ENCODE data around the gene CDKAL1. TPM values are rescaled to one million over a fixed set of nuclear protein-coding genes. Genes with fewer than 3 reads are reported as not detected.
A peak's percentile ranks its signal among the peaks of the same experiment; 100 is the strongest.

The CDKAL1 gene
- total RNA-seq, 6 experiments from 2014 or later = 9.2 to 14.3 (median 11.9) TPM

DNA sequence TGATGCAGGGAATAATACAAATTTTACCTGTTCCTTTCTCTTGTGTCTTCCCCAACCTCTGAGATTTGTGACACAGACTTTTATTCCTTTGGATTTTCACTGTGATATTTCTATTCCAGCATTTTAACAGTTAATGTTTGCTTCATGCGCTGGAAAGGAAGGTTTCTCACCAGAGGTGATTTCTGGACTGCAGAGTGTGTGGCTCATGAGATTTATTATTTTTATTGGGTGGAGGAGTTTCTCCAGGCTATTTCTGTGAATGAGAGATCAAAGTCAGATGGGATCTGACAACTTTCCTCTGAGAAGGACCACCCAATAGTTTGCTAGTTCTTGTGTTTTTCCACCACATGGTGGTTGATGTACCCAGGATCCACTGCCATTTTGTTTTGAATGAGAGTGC, 377.5 kb downstream of the CDKAL1 start:
- Mint-ChIP-seq H3K27ac (no peak overlapping the region), H3K4me1 (ENCODE audit: low read depth) (peaks cover 11% of the 10 kb centered on the region), H3K9me3 (peaks cover 8% of the 10 kb centered on the region), H3K4me3 (no peak overlapping the region), H3K27me3 (ENCODE audit: insufficient read depth) (no peaks in the 10 kb centered on the region), H3K36me3 (ENCODE audit: low read depth) (peaks cover 15% of the 10 kb centered on the region)
- TF ChIP-seq, protein P1, sequence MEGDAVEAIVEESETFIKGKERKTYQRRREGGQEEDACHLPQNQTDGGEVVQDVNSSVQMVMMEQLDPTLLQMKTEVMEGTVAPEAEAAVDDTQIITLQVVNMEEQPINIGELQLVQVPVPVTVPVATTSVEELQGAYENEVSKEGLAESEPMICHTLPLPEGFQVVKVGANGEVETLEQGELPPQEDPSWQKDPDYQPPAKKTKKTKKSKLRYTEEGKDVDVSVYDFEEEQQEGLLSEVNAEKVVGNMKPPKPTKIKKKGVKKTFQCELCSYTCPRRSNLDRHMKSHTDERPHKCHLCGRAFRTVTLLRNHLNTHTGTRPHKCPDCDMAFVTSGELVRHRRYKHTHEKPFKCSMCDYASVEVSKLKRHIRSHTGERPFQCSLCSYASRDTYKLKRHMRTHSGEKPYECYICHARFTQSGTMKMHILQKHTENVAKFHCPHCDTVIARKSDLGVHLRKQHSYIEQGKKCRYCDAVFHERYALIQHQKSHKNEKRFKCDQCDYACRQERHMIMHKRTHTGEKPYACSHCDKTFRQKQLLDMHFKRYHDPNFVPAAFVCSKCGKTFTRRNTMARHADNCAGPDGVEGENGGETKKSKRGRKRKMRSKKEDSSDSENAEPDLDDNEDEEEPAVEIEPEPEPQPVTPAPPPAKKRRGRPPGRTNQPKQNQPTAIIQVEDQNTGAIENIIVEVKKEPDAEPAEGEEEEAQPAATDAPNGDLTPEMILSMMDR (IDR thresholded peaks at IDR 0.05) = no peak
- no peak for DNase-seq

DNA sequence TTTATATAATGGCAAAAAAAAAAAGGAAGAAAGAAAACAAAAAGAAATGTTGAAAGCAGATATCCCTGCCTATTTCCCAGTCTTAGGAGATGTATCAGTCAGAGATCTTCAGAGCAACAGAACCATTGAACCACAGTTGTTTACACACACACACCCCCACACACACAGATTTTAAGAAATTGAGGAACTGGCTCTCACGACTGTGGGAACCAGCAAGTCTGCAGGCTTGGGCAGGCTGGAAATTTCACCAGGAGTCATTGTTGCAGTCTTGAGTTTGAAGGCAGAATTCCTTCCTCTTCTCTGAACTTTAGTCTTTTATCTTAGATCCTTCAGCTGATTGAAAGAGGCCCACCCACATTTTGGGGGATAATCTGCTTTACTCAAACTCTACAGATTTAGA, 380.9 kb downstream of the CDKAL1 start:
- Mint-ChIP-seq H3K9me3 (peaks cover 8% of the 10 kb centered on the region), H3K4me1 (ENCODE audit: low read depth) (peaks cover 18% of the 10 kb centered on the region), H3K36me3 (ENCODE audit: low read depth) (peaks cover 15% of the 10 kb centered on the region), H3K4me3 (no peak overlapping the region), H3K27ac (no peak overlapping the region), H3K27me3 (ENCODE audit: insufficient read depth) (no peaks in the 10 kb centered on the region)
- no peak for DNase-seq
- TF ChIP-seq, protein P1 (IDR thresholded peaks at IDR 0.05) = no peak

DNA sequence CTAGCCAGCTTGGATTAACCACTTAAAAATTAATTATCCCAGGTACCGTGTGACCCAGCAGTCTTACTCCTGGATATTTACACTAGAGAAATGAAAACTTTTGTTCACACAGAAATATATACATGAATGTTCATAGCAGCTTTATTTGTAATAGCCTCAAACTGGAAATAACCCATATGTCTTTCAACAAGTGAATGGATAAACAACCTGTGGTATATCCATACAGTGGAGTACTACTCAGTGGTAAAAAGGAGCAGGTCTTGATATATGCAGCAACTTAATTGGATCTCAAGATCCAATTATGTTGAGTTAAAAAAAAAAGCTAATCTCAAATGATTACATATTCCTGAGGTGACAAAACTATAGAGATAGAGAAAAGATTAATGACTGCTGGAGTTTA, 381.4 kb downstream of the CDKAL1 start:
- no peaks in the 10 kb centered on the region for H3K27me3 Mint-ChIP-seq (ENCODE audit: insufficient read depth)
- peaks cover 20% of the 10 kb centered on the region for H3K4me1 Mint-ChIP-seq (ENCODE audit: low read depth)
- DNase-seq = no peak

DNA sequence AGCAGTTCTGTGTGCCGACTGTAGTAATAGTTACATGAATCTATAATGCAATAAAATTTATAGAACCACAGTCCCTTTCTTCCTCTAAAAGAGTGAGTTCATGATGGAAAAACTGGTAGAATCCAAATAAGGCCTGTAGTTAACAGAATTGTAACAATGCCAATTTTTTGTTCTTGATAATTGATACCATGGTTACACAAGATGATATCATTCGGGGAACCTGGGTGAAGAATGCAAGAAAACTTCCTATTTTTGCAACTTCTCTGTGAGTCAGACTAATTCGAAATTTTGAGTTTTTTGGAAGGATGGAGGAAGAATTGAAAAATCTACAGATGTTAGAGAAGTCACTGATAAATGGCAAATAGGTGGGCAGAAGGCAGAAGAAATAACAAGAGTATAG, 381.8 kb downstream of the CDKAL1 start:
- Mint-ChIP-seq H3K27ac (peak overlapping the region; percentile 46), H3K4me1 (ENCODE audit: low read depth) (peaks cover 20% of the 10 kb centered on the region), H3K4me3 (no peak overlapping the region; the same call in 1 of the 2 replicates), H3K27me3 (ENCODE audit: insufficient read depth) (no peaks in the 10 kb centered on the region), H3K36me3 (ENCODE audit: low read depth) (peaks cover 15% of the 10 kb centered on the region), H3K9me3 (peaks cover 8% of the 10 kb centered on the region)
- DNase-seq = peak; percentile 55
- TF ChIP-seq, protein P1 (IDR thresholded peaks at IDR 0.05) = no peak

More for the DNA sequence above, 381.4 kb downstream of the CDKAL1 start:
- TF ChIP-seq, protein P1 (IDR thresholded peaks at IDR 0.05) = no peak
- peak overlapping the region; percentile 46; the same call in 1 of the 2 replicates for H3K27ac Mint-ChIP-seq
- H3K4me3 Mint-ChIP-seq = no peak overlapping the region
- H3K36me3 Mint-ChIP-seq (ENCODE audit: low read depth) = peaks cover 15% of the 10 kb centered on the region
- H3K9me3 Mint-ChIP-seq = peaks cover 8% of the 10 kb centered on the region

DNA sequence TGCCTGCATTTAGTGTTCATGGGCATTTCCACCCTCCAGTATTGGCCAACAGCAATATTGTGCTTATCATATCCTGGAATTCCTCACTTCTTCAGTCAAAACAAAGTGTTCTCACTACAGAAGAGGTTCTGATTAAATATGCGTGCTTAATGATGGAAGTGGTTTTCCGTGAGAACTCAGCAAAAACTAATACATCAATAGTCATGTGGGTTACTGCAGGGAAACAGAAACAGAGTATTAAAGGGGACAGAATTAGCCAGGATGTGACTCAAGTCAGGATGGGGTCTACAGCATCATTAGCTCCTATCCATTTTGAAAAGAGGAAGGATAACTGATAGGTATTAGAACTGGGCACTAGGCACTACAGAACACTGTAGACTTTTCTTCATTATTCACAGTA, 384.6 kb downstream of the CDKAL1 start:
- TF ChIP-seq, protein P1 (IDR thresholded peaks at IDR 0.05) = no peak
- Mint-ChIP-seq H3K9me3 (peaks cover 8% of the 10 kb centered on the region), H3K4me1 (ENCODE audit: low read depth) (peaks cover 41% of the 10 kb centered on the region), H3K36me3 (ENCODE audit: low read depth) (peaks cover 20% of the 10 kb centered on the region), H3K4me3 (no peak overlapping the region), H3K27ac (no peak overlapping the region), H3K27me3 (ENCODE audit: insufficient read depth) (no peaks in the 10 kb centered on the region)
- DNase-seq = no peak
